CD14-positive monocyte (primary cell): ENCODE data around the gene DOCK6. TPM values are rescaled to one million over a fixed set of nuclear protein-coding genes. Genes with fewer than 3 reads are reported as not detected.

Source experiments
- DNase-seq, 3 donors: peaks; one replicate each; pipeline ENCODE4 v3.0.0-alpha.2; 2011 to 2022
- H2AFZ ChIP-seq: 2 replicates; pipeline ENCODE4 v1.6.0; 2012; ENCODE audit warnings: mild to moderate bottlenecking, low read depth, low read length, inconsistent platforms; ENCODE audit not compliant: insufficient read depth, poor library complexity, severe bottlenecking
- H3K27ac ChIP-seq, 2 donors: 1 replicate in 1 of 2; 2 replicates in 1 of 2; pipeline ENCODE4 v1.5.1; 2012 to 2013; ENCODE audit warnings: low read length in 2 of 2, control low read depth in 1 of 2, inconsistent platforms in 1 of 2, low read depth in 1 of 2, mild to moderate bottlenecking in 1 of 2
- H3K27me3 ChIP-seq, 2 donors: one replicate each; pipeline versions ENCODE4 v1.6.0 to v1.6.1; 2011 to 2013; ENCODE audit warnings: low read length in 2 of 2; ENCODE audit not compliant: control insufficient read depth in 2 of 2, insufficient read depth in 2 of 2
- H3K36me3 ChIP-seq, 2 donors: replicated peaks in 1 of 2; 1 replicate in 1 of 2; 2 replicates in 1 of 2; pipeline versions ENCODE4 v1.5.1 to v1.6.1; 2012 to 2013; ENCODE audit warnings: low read length in 2 of 2, control low read depth in 1 of 2, inconsistent platforms in 1 of 2, mild to moderate bottlenecking in 1 of 2; ENCODE audit not compliant: insufficient read depth in 2 of 2, control insufficient read depth in 1 of 2
- H3K4me1 ChIP-seq, 2 donors: 1 replicate in 1 of 2; 2 replicates in 1 of 2; pipeline versions ENCODE4 v1.5.1 to v1.6.1; 2012 to 2013; ENCODE audit warnings: low read length in 2 of 2, control low read depth in 1 of 2, inconsistent platforms in 1 of 2, mild to moderate bottlenecking in 1 of 2, moderate library complexity in 1 of 2; ENCODE audit not compliant: insufficient read depth in 2 of 2, control insufficient read depth in 1 of 2
- H3K4me2 ChIP-seq: replicated peaks from 2 replicates; pipeline ENCODE3; 2012; ENCODE audit warnings: low read length, moderate library complexity, mild to moderate bottlenecking; ENCODE audit not compliant: poor library complexity, severe bottlenecking; ENCODE audit errors: extremely low read depth
- H3K4me3 ChIP-seq, 3 experiments: fragments of 200-600 bp in 1 of 3; sonication (generic) in 1 of 3; replicated peaks in 1 of 3; 1 replicate in 2 of 3; 2 replicates in 1 of 3; pipeline ENCODE4 v1.5.1; 2011 to 2013; ENCODE audit warnings: low read length in 3 of 3, mild to moderate bottlenecking in 3 of 3, control low read depth in 2 of 3, low read depth in 2 of 3, inconsistent platforms in 1 of 3, moderate library complexity in 1 of 3
- H3K79me2 ChIP-seq: 2 replicates; pipeline ENCODE4 v1.6.0; 2012; ENCODE audit warnings: mild to moderate bottlenecking, control low read depth, inconsistent platforms, low read length, moderate library complexity; ENCODE audit not compliant: insufficient read depth
- H3K9ac ChIP-seq: 2 replicates; pipeline ENCODE4 v1.6.0; 2017; ENCODE audit warnings: low read length, mild to moderate bottlenecking; ENCODE audit not compliant: insufficient read depth, poor library complexity, severe bottlenecking
- H3K9me3 ChIP-seq, 2 donors: replicated peaks in 1 of 2; 1 replicate in 1 of 2; 2 replicates in 1 of 2; pipeline versions ENCODE4 v1.5.1 to v1.6.1; 2012 to 2013; ENCODE audit warnings: low read length in 2 of 2, control low read depth in 1 of 2; ENCODE audit not compliant: control insufficient read depth in 1 of 2, insufficient read depth in 1 of 2
- H4K20me1 ChIP-seq: 2 replicates; pipeline ENCODE4 v1.6.0; 2012; ENCODE audit warnings: mild to moderate bottlenecking, low read length, control low read depth, moderate library complexity; ENCODE audit not compliant: insufficient read depth
- H3K27ac Mint-ChIP-seq, 7 donors: one replicate each; pipeline ENCODE4 v1.8.0; 2020; ENCODE audit warnings: mild to moderate bottlenecking in 7 of 7, mixed read lengths in 7 of 7, moderate library complexity in 6 of 7, inconsistent platforms in 2 of 7
- H3K27me3 Mint-ChIP-seq, 3 donors: one replicate each; pipeline ENCODE4 v1.8.0; 2021 to 2022; ENCODE audit warnings: low read depth in 3 of 3, mild to moderate bottlenecking in 3 of 3, mixed read lengths in 3 of 3, moderate library complexity in 3 of 3, inconsistent platforms in 1 of 3
- H3K36me3 Mint-ChIP-seq, 2 donors: one replicate each; pipeline ENCODE4 v1.8.0; 2020; ENCODE audit warnings: mixed read lengths in 2 of 2, inconsistent platforms in 1 of 2, mild to moderate bottlenecking in 1 of 2
- H3K4me1 Mint-ChIP-seq: one replicate; pipeline ENCODE4 v1.8.0; 2020; ENCODE audit warnings: mild to moderate bottlenecking, mixed read lengths
- H3K4me3 Mint-ChIP-seq, 2 donors: one replicate each; pipeline ENCODE4 v1.8.0; 2020; ENCODE audit warnings: mild to moderate bottlenecking in 2 of 2, mixed read lengths in 2 of 2, moderate library complexity in 1 of 2
- H3K9me3 Mint-ChIP-seq, 7 donors: one replicate each; pipeline ENCODE4 v1.8.0; 2020 to 2022; ENCODE audit warnings: mixed read lengths in 7 of 7, mild to moderate bottlenecking in 6 of 7, moderate library complexity in 6 of 7, inconsistent platforms in 2 of 7
- WGBS: methylation state at CpG from one replicate; pipeline ENCODE4 v1.1.5; 2013; ENCODE audit warnings: missing lambda C conversion rate; ENCODE audit not compliant: insufficient coverage; 5-methylcytosine and 5-hydroxymethylcytosine counted together
- intact Hi-C, 2 donors: fragments of 100-400 bp; cut with micrococcal nuclease; formaldehyde crosslinking; loops; one replicate each; pipeline versions ENCODE4 v1.15.0 to v1.15.1; 2023
- polyA plus RNA-seq, 3 donors: library from polyadenylated mRNA; depleted of rRNA in 1 of 3; unstranded in 2 of 3; stranded (reverse) in 1 of 3; fragments of 300-500 nt in 2 of 3; fragments of >200 nt in 1 of 3; fragmentation: Illumina TruSeq in 2 of 3; gene quantifications; 1 replicate in 2 of 3; 2 replicates in 1 of 3; pipeline ENCODE4 v1.2.3, GENCODE V29; 2012 to 2021
- TF ChIP-seq, protein P1 (sequence below): fragments of 200-600 bp; IDR thresholded peaks from one replicate; pipeline ENCODE4 v1.8.0; 2022; ENCODE audit warnings: antibody characterized with exemption, mild to moderate bottlenecking

Gene DOCK6
- polyA plus RNA-seq, 3 donors, result 0.03 to 0.93 (median 0.18) TPM

DNA sequence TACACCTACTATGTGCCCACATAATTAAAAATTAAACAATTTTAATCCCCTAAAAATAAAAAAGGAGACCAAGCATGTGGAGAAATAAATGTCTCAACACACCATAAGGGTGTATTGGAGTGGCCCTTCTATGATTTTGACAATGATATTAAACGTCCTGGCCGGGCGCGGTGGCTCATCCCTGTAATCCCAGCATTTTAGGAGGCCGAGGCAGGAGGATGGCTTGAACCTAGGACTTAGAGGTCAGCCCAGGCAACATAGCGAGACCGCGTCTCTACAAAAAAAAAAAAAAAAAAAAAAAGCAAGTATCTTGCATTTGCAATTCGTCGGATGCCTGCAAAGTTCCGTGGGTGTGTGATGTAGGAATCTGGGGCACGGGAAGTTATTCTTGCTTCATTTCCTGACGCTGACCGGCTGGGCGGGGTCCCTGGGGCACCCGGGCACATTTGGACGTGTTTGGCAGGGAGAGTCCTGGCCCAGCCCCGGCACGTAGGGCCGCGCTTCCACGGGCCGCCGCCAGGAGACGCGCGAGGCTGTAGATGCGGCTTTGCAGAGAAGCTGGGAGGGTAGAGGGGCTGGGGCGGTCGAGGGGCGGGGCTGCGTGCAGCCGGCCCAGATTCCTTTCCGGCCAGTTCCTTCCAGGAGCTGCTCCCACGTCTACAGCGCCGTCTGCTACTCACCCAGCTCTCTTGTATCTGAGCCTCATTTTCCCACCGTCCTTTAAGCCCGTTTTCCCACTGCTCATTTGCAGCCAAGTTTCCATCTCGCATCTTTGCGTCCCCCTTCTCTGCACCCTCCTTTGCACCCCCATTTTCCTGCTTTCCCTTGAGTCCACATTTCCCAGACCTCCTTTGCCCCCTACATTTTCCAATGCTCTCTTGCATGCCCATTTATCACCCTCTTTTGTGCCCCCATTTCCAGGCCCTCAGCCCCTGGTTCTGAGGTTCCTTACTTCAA lies 31.4 kb upstream of the DOCK6 start:
- H3K79me2 ChIP-seq, result no peaks in the 10 kb centered on the region
- no peaks in the 10 kb centered on the region for H3K27me3 ChIP-seq
- peaks cover 0 to 5% (median 4%) of the 10 kb centered on the region in 3 donors for H3K27me3 Mint-ChIP-seq
- peak overlapping the region; percentile 59 for H2AFZ ChIP-seq
- peak overlapping the region; percentile 36 for H3K9ac ChIP-seq
- H3K4me3 Mint-ChIP-seq, result peak overlapping the region; percentile 67 to 82
- peak overlapping the region; percentile 82 for H3K4me2 ChIP-seq
- no peaks in the 10 kb centered on the region for H4K20me1 ChIP-seq
- peaks cover 75 to 78% of the 10 kb centered on the region in 2 donors for H3K4me1 ChIP-seq
- peak overlapping the region; percentile 84 to 95 (median 93) for H3K27ac Mint-ChIP-seq
- H3K36me3 Mint-ChIP-seq, result no peaks in the 10 kb centered on the region
- peak overlapping the region; percentile 58 to 78 for H3K27ac ChIP-seq
- peak; percentile 96 to 98 (median 98) for DNase-seq
- TF ChIP-seq, protein P1, sequence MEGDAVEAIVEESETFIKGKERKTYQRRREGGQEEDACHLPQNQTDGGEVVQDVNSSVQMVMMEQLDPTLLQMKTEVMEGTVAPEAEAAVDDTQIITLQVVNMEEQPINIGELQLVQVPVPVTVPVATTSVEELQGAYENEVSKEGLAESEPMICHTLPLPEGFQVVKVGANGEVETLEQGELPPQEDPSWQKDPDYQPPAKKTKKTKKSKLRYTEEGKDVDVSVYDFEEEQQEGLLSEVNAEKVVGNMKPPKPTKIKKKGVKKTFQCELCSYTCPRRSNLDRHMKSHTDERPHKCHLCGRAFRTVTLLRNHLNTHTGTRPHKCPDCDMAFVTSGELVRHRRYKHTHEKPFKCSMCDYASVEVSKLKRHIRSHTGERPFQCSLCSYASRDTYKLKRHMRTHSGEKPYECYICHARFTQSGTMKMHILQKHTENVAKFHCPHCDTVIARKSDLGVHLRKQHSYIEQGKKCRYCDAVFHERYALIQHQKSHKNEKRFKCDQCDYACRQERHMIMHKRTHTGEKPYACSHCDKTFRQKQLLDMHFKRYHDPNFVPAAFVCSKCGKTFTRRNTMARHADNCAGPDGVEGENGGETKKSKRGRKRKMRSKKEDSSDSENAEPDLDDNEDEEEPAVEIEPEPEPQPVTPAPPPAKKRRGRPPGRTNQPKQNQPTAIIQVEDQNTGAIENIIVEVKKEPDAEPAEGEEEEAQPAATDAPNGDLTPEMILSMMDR, result peak; percentile 98
- peak overlapping the region in 2 of 3 experiments; percentile 19 to 69 for H3K4me3 ChIP-seq
- H3K9me3 ChIP-seq, result no peaks in the 10 kb centered on the region
- no peaks in the 10 kb centered on the region for H3K36me3 ChIP-seq
- intact Hi-C loops, result loop anchor here (2.0 to 10.0 kb wide), 5 partner anchors 51 to 271 kb away; partner anchors contain the start of genes CCDC159 (in 1 of the 2), ELAVL3 (in 1 of the 2), EPOR (in 1 of the 2) and TMEM205 (in 1 of the 2)
- peaks cover 72% of the 10 kb centered on the region for H3K4me1 Mint-ChIP-seq
- H3K9me3 Mint-ChIP-seq, result peaks cover 0 to under 1% (median 0%) of the 10 kb centered on the region in 7 donors
- WGBS, result under 1% methylated on average over 36 of the region's 41 CpGs

DNA sequence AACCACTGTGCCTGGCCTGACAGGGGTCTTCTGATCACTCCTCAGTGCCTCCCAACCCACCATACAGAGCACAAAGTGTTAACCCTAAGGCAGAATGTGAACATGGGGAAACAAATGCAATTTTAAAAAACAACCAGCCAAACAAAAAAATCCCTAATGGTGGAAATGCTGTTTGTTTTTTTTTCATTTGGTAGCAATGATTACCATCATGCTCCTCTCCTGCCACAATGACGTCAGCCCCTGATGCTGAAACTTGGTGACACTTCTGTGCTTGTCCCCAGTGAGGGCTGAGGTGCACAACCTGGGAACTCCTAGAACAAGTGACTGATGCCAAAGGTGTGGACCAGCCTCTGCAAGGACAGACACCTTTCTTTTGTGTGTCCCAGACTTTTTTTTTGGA lies 29.7 kb upstream of the DOCK6 start:
- H3K4me1 Mint-ChIP-seq, result peaks cover 64% of the 10 kb centered on the region
- no peaks in the 10 kb centered on the region for H3K9me3 ChIP-seq
- no peaks in the 10 kb centered on the region for H3K36me3 ChIP-seq
- no peaks in the 10 kb centered on the region for H3K79me2 ChIP-seq
- no peaks in the 10 kb centered on the region for H4K20me1 ChIP-seq
- no peak overlapping the region for H2AFZ ChIP-seq
- no peak overlapping the region for H3K27ac ChIP-seq
- intact Hi-C loops, result loop anchor here in 1 of 2 donors (2.0 to 10.0 kb wide), 4 partner anchors 55 to 273 kb away; partner anchors contain the start of genes CCDC159, ELAVL3, EPOR and TMEM205
- no peaks in the 10 kb centered on the region for H3K9me3 Mint-ChIP-seq
- 40% methylated on average over 1 of the region's 1 CpG for whole genome bisulfite sequencing
- no peak overlapping the region for H3K9ac ChIP-seq
- H3K27me3 Mint-ChIP-seq, result peaks cover 11 to 21% (median 13%) of the 10 kb centered on the region in 3 donors
- DNase-seq, result peak; percentile 33 to 66 (median 44)
- no peak overlapping the region for H3K4me2 ChIP-seq
- no peak overlapping the region for H3K4me3 ChIP-seq
- H3K4me3 Mint-ChIP-seq, result no peak overlapping the region
- peaks cover 0 to 3% of the 10 kb centered on the region in 2 donors for H3K27me3 ChIP-seq
- H3K27ac Mint-ChIP-seq, result peak overlapping the region; percentile 38 to 95 (median 83)
- H3K36me3 Mint-ChIP-seq, result no peaks in the 10 kb centered on the region
- TF ChIP-seq, protein P1, result no peak
- peaks cover 64 to 66% of the 10 kb centered on the region in 2 donors for H3K4me1 ChIP-seq
